Activated naive CD8-positive, alpha-beta T cell treated with anti-CD3 and anti-CD28 coated beads, Interleukin-2, amount 10 ng/mL, durations not matched to agents 7 days and 5 days (primary cell): ENCODE results near the gene SYCP3. TPM values are rescaled to one million over a fixed set of nuclear protein-coding genes. Genes with fewer than 3 reads are reported as not detected.

Source experiments
- ATAC-seq: fragments of 150-1000 bp; cut with Tn5 transposase; one replicate; pipeline ENCODE4 v1.10.0; 2021; ENCODE audit warnings: low read depth, moderate library complexity
- POLR2A ChIA-PET: fragments of 350-600 bp; sonication (Branson Sonifier 250); formaldehyde crosslinking; loops from one replicate; lab custom pipeline; 2021; ENCODE audit warnings: antibody characterized with exemption; lab: Charles Lee
- DNase-seq: peaks from one replicate; pipeline ENCODE4 v3.0.0; 2021
- H3K27ac Mint-ChIP-seq: one replicate; pipeline ENCODE4 v1.8.0; 2022; ENCODE audit warnings: mild to moderate bottlenecking, mixed read lengths
- H3K27me3 Mint-ChIP-seq: one replicate; pipeline ENCODE4 v1.8.0; 2022; ENCODE audit warnings: mild to moderate bottlenecking, moderate library complexity, mixed read lengths
- H3K36me3 Mint-ChIP-seq: one replicate; pipeline ENCODE4 v1.8.0; 2021; ENCODE audit warnings: mild to moderate bottlenecking, mixed read lengths
- H3K4me1 Mint-ChIP-seq: one replicate; pipeline ENCODE4 v1.8.0; 2021; ENCODE audit warnings: mixed read lengths
- H3K4me3 Mint-ChIP-seq: one replicate; pipeline ENCODE4 v1.8.0; 2022; ENCODE audit warnings: mild to moderate bottlenecking, moderate library complexity, mixed read lengths
- H3K9me3 Mint-ChIP-seq: one replicate; pipeline ENCODE4 v1.8.0; 2021; ENCODE audit warnings: mixed read lengths
- total RNA-seq, 2 experiments: library from RNA; stranded (reverse); gene quantifications; one replicate each; pipeline ENCODE4 v1.2.3, GENCODE V29; 2021

Gene SYCP3
- total RNA-seq, 2 experiments from 2014 or later: 0.94 to 1.1 TPM

- no peak overlapping the region for H3K4me3 Mint-ChIP-seq
- H3K4me1 Mint-ChIP-seq: peaks cover 1% of the 10 kb centered on the region
Observed at GRCh38 chr12:101722392-101722791, 16.9 kb downstream of the SYCP3 start.

GRCh38 chr12:101720118-101720517, 19.1 kb downstream of the SYCP3 start:
- ATAC-seq (no peak), DNase-seq (no peak)
- Mint-ChIP-seq H3K27me3 (no peaks in the 10 kb centered on the region), H3K36me3 (peaks cover 10% of the 10 kb centered on the region), H3K9me3 (no peaks in the 10 kb centered on the region), H3K27ac (no peak overlapping the region), H3K4me1 (peaks cover 1% of the 10 kb centered on the region), H3K4me3 (no peak overlapping the region)
- POLR2A ChIA-PET: no interaction called here

More at GRCh38 chr12:101722392-101722791, 16.9 kb downstream of the SYCP3 start:
- Mint-ChIP-seq H3K36me3 (peaks cover 10% of the 10 kb centered on the region), H3K9me3 (no peaks in the 10 kb centered on the region), H3K27ac (no peak overlapping the region), H3K27me3 (no peaks in the 10 kb centered on the region)
- ATAC-seq (no peak), DNase-seq (no peak)
- POLR2A ChIA-PET: no interaction called here

GRCh38 chr12:101719566-101719965, 19.7 kb downstream of the SYCP3 start:
- POLR2A ChIA-PET: no interaction called here
- H3K27me3 Mint-ChIP-seq: no peaks in the 10 kb centered on the region
- peaks cover 9% of the 10 kb centered on the region for H3K36me3 Mint-ChIP-seq
- no peaks in the 10 kb centered on the region for H3K9me3 Mint-ChIP-seq
- peaks cover 1% of the 10 kb centered on the region for H3K4me1 Mint-ChIP-seq
- no peak overlapping the region for H3K27ac Mint-ChIP-seq
- ATAC-seq: no peak
- DNase-seq: no peak
- no peak overlapping the region for H3K4me3 Mint-ChIP-seq

- Mint-ChIP-seq H3K27ac (no peak overlapping the region), H3K36me3 (peaks cover 4% of the 10 kb centered on the region), H3K27me3 (no peaks in the 10 kb centered on the region), H3K9me3 (no peaks in the 10 kb centered on the region), H3K4me3 (no peak overlapping the region), H3K4me1 (peaks cover 6% of the 10 kb centered on the region)
- ATAC-seq: no peak
- POLR2A ChIA-PET: no interaction called here
- DNase-seq: no peak
Observed at GRCh38 chr12:101714877-101715444, 24.3 kb downstream of the SYCP3 start.

GRCh38 chr12:101713930-101714329, 25.3 kb downstream of the SYCP3 start:
- no peaks in the 10 kb centered on the region for H3K9me3 Mint-ChIP-seq
- peaks cover 4% of the 10 kb centered on the region for H3K36me3 Mint-ChIP-seq
- peaks cover 13% of the 10 kb centered on the region for H3K4me1 Mint-ChIP-seq
- H3K27ac Mint-ChIP-seq: no peak overlapping the region
- no peaks in the 10 kb centered on the region for H3K27me3 Mint-ChIP-seq
- no peak overlapping the region for H3K4me3 Mint-ChIP-seq
- POLR2A ChIA-PET: no interaction called here
- ATAC-seq: no peak
- no peak for DNase-seq

GRCh38 chr12:101713059-101713682, 26.1 kb downstream of the SYCP3 start:
- Mint-ChIP-seq H3K4me1 (peaks cover 13% of the 10 kb centered on the region), H3K4me3 (no peak overlapping the region), H3K9me3 (no peaks in the 10 kb centered on the region), H3K27ac (no peak overlapping the region), H3K27me3 (no peaks in the 10 kb centered on the region), H3K36me3 (peaks cover 2% of the 10 kb centered on the region)
- no peak for ATAC-seq
- no peak for DNase-seq
- POLR2A ChIA-PET: no interaction called here

- no peak overlapping the region for H3K4me3 Mint-ChIP-seq
- DNase-seq (no peak), ATAC-seq (no peak)
- POLR2A ChIA-PET: no interaction called here
- no peaks in the 10 kb centered on the region for H3K27me3 Mint-ChIP-seq
- peaks cover 13% of the 10 kb centered on the region for H3K4me1 Mint-ChIP-seq
- no peaks in the 10 kb centered on the region for H3K36me3 Mint-ChIP-seq
- no peaks in the 10 kb centered on the region for H3K9me3 Mint-ChIP-seq
- H3K27ac Mint-ChIP-seq: no peak overlapping the region
Observed at GRCh38 chr12:101710288-101710687, 29.0 kb downstream of the SYCP3 start.

GRCh38 chr12:101707131-101707782, 32.0 kb downstream of the SYCP3 start:
- Mint-ChIP-seq H3K27me3 (no peaks in the 10 kb centered on the region), H3K27ac (no peak overlapping the region), H3K36me3 (no peaks in the 10 kb centered on the region), H3K9me3 (no peaks in the 10 kb centered on the region), H3K4me3 (no peak overlapping the region), H3K4me1 (peaks cover 13% of the 10 kb centered on the region)
- no peak for DNase-seq
- no peak for ATAC-seq
- POLR2A ChIA-PET: no interaction called here

GRCh38 chr12:101706403-101706802, 32.9 kb downstream of the SYCP3 start:
- Mint-ChIP-seq H3K4me1 (peaks cover 13% of the 10 kb centered on the region), H3K27ac (no peak overlapping the region), H3K9me3 (no peaks in the 10 kb centered on the region), H3K36me3 (no peaks in the 10 kb centered on the region), H3K4me3 (no peak overlapping the region), H3K27me3 (no peaks in the 10 kb centered on the region)
- POLR2A ChIA-PET: no interaction called here
- ATAC-seq (no peak), DNase-seq (no peak)

GRCh38 chr12:101703487-101703886, 35.8 kb downstream of the SYCP3 start:
- Mint-ChIP-seq H3K4me3 (no peak overlapping the region), H3K4me1 (peaks cover 10% of the 10 kb centered on the region), H3K27me3 (no peaks in the 10 kb centered on the region), H3K36me3 (no peaks in the 10 kb centered on the region), H3K27ac (no peak overlapping the region), H3K9me3 (no peaks in the 10 kb centered on the region)
- ATAC-seq (no peak), DNase-seq (no peak)
- POLR2A ChIA-PET: no interaction called here

- Mint-ChIP-seq H3K9me3 (no peaks in the 10 kb centered on the region), H3K27ac (no peak overlapping the region), H3K4me1 (peaks cover 20% of the 10 kb centered on the region), H3K36me3 (no peaks in the 10 kb centered on the region), H3K4me3 (no peak overlapping the region), H3K27me3 (no peaks in the 10 kb centered on the region)
- ATAC-seq (no peak), DNase-seq (no peak)
- POLR2A ChIA-PET: no interaction called here
Observed at GRCh38 chr12:101700299-101700820, 38.9 kb downstream of the SYCP3 start.

GRCh38 chr12:101698800-101699347, 40.4 kb downstream of the SYCP3 start:
- peak overlapping the region; percentile 80 for H3K4me3 Mint-ChIP-seq
- DNase-seq (no peak), ATAC-seq (no peak)
- H3K9me3 Mint-ChIP-seq: no peaks in the 10 kb centered on the region
- H3K4me1 Mint-ChIP-seq: peaks cover 20% of the 10 kb centered on the region
- H3K27me3 Mint-ChIP-seq: no peaks in the 10 kb centered on the region
- H3K36me3 Mint-ChIP-seq: no peaks in the 10 kb centered on the region
- peak overlapping the region; percentile 76 for H3K27ac Mint-ChIP-seq
- POLR2A ChIA-PET: no interaction called here

- ATAC-seq (peak; percentile 43), DNase-seq (no peak)
- H3K4me3 Mint-ChIP-seq: peak overlapping the region; percentile 80
- no peaks in the 10 kb centered on the region for H3K36me3 Mint-ChIP-seq
- H3K9me3 Mint-ChIP-seq: no peaks in the 10 kb centered on the region
- POLR2A ChIA-PET: no interaction called here
- no peaks in the 10 kb centered on the region for H3K27me3 Mint-ChIP-seq
- H3K27ac Mint-ChIP-seq: peak overlapping the region; percentile 76
- peaks cover 20% of the 10 kb centered on the region for H3K4me1 Mint-ChIP-seq
Observed at GRCh38 chr12:101697930-101698799, 41.1 kb downstream of the SYCP3 start.
